Endodermal cell (in vitro differentiated cells): ENCODE measurements around the gene EPC2. TPM values are rescaled to one million over a fixed set of nuclear protein-coding genes. Genes with fewer than 3 reads are reported as not detected.

Source experiments
- DNase-seq: peaks from one replicate; pipeline ENCODE4 v3.0.0-alpha.2; 2017
- H3K27ac ChIP-seq: 2 replicates; pipeline ENCODE4 v1.5.1; 2013; ENCODE audit warnings: mild to moderate bottlenecking, low read depth, low read length, moderate library complexity
- H3K27me3 ChIP-seq: 2 replicates; pipeline ENCODE4 v1.6.1; 2013; ENCODE audit warnings: mild to moderate bottlenecking, low read length, moderate library complexity; ENCODE audit not compliant: insufficient read depth, control insufficient read depth, poor library complexity, severe bottlenecking
- H3K36me3 ChIP-seq: 2 replicates; pipeline ENCODE4 v1.7.0; 2013; ENCODE audit warnings: mild to moderate bottlenecking, low read length, moderate library complexity; ENCODE audit not compliant: control insufficient read depth, insufficient read depth
- H3K4me1 ChIP-seq: one replicate; pipeline ENCODE4 v1.7.0; 2013; ENCODE audit warnings: low read length; ENCODE audit not compliant: control insufficient read depth, insufficient read depth
- H3K4me3 ChIP-seq: 2 replicates; pipeline ENCODE4 v1.5.1; 2013; ENCODE audit warnings: mild to moderate bottlenecking, low read length, moderate library complexity
- H3K9ac ChIP-seq: 2 replicates; pipeline ENCODE4 v1.6.1; 2013; ENCODE audit warnings: mild to moderate bottlenecking, low read length, moderate library complexity; ENCODE audit not compliant: poor library complexity, severe bottlenecking; ENCODE audit errors: extremely low read depth
- H3K9me3 ChIP-seq: 2 replicates; pipeline ENCODE4 v1.6.1; 2013; ENCODE audit warnings: mild to moderate bottlenecking, low read length, moderate library complexity; ENCODE audit not compliant: control insufficient read depth
- H3K27ac Mint-ChIP-seq: 2 replicates; pipeline ENCODE4 v1.8.0; 2020; ENCODE audit warnings: mixed read lengths
- H3K27me3 Mint-ChIP-seq: 2 replicates; pipeline ENCODE4 v1.8.0; 2021; ENCODE audit warnings: mild to moderate bottlenecking, mixed read lengths; ENCODE audit not compliant: insufficient read depth
- H3K36me3 Mint-ChIP-seq: 2 replicates; pipeline ENCODE4 v1.8.0; 2020; ENCODE audit warnings: low read depth, mixed read lengths
- H3K4me1 Mint-ChIP-seq: 2 replicates; pipeline ENCODE4 v1.8.0; 2020; ENCODE audit warnings: mixed read lengths
- H3K4me3 Mint-ChIP-seq: 2 replicates; pipeline ENCODE4 v1.8.0; 2020; ENCODE audit warnings: mild to moderate bottlenecking, moderate library complexity, mixed read lengths
- H3K9me3 Mint-ChIP-seq: 2 replicates; pipeline ENCODE4 v1.8.0; 2020; ENCODE audit warnings: mild to moderate bottlenecking, mixed read lengths
- WGBS, 2 experiments: methylation state at CpG; one replicate each; pipeline versions ENCODE4 v1.1.5 to v1.1.7; 2013; ENCODE audit warnings: missing lambda C conversion rate in 2 of 2, mixed read lengths in 1 of 2; ENCODE audit not compliant: insufficient coverage in 1 of 2, insufficient read length in 1 of 2; 5-methylcytosine and 5-hydroxymethylcytosine counted together
- total RNA-seq, 2 donors: library from RNA; stranded (reverse); fragmentation: NEBNext Ultra II Directional in 1 of 2; extraction: Animal tissue kit (Norgen Biotek cat#: 25700) in 1 of 2; gene quantifications; 2 replicates in 1 of 2; 3 replicates in 1 of 2; pipeline ENCODE4 v1.2.1, GENCODE V29; 2021
- TF ChIP-seq, protein P1 (sequence below): fragments of 200-600 bp; sonication (generic); conservative IDR thresholded peaks from 2 replicates; pipeline ENCODE4 v1.5.0; 2021; ENCODE audit warnings: antibody characterized with exemption, mild to moderate bottlenecking

EPC2 gene
- total RNA-seq, 2 donors from 2014 or later = 23.0 to 32.0 TPM

GRCh38 chr2:148623086-148623485, 21.5 kb upstream of the EPC2 start:
- Histone ChIP-seq H3K36me3 (no peaks in the 10 kb centered on the region), H3K4me1 (no peaks in the 10 kb centered on the region), H3K27ac (no peak overlapping the region), H3K4me3 (no peak overlapping the region), H3K9me3 (no peaks in the 10 kb centered on the region), H3K27me3 (no peaks in the 10 kb centered on the region), H3K9ac (no peak overlapping the region)
- H3K9me3 Mint-ChIP-seq = no peaks in the 10 kb centered on the region
- no peaks in the 10 kb centered on the region for H3K4me1 Mint-ChIP-seq
- H3K36me3 Mint-ChIP-seq = no peaks in the 10 kb centered on the region
- peaks cover 6% of the 10 kb centered on the region for H3K27me3 Mint-ChIP-seq
- no peak overlapping the region for H3K4me3 Mint-ChIP-seq
- no peak for DNase-seq
- TF ChIP-seq, protein P1, sequence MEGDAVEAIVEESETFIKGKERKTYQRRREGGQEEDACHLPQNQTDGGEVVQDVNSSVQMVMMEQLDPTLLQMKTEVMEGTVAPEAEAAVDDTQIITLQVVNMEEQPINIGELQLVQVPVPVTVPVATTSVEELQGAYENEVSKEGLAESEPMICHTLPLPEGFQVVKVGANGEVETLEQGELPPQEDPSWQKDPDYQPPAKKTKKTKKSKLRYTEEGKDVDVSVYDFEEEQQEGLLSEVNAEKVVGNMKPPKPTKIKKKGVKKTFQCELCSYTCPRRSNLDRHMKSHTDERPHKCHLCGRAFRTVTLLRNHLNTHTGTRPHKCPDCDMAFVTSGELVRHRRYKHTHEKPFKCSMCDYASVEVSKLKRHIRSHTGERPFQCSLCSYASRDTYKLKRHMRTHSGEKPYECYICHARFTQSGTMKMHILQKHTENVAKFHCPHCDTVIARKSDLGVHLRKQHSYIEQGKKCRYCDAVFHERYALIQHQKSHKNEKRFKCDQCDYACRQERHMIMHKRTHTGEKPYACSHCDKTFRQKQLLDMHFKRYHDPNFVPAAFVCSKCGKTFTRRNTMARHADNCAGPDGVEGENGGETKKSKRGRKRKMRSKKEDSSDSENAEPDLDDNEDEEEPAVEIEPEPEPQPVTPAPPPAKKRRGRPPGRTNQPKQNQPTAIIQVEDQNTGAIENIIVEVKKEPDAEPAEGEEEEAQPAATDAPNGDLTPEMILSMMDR = no peak
- no peak overlapping the region for H3K27ac Mint-ChIP-seq

- H3K27ac Mint-ChIP-seq = no peak overlapping the region
Measured at GRCh38 chr2:148627224-148627623, 17.3 kb upstream of the EPC2 start.

GRCh38 chr2:148634749-148635148, 9.8 kb upstream of the EPC2 start:
- Histone ChIP-seq H3K27me3 (no peaks in the 10 kb centered on the region), H3K9ac (no peak overlapping the region), H3K4me3 (no peak overlapping the region), H3K27ac (no peak overlapping the region), H3K4me1 (no peaks in the 10 kb centered on the region), H3K9me3 (no peaks in the 10 kb centered on the region), H3K36me3 (no peaks in the 10 kb centered on the region)
- no peak overlapping the region for H3K4me3 Mint-ChIP-seq
- no peaks in the 10 kb centered on the region for H3K9me3 Mint-ChIP-seq
- TF ChIP-seq, protein P1 = no peak
- 64 to 88% methylated on average over 2 of the region's 2 CpGs for WGBS, 2 experiments
- no peak overlapping the region for H3K27ac Mint-ChIP-seq
- no peaks in the 10 kb centered on the region for H3K4me1 Mint-ChIP-seq
- no peaks in the 10 kb centered on the region for H3K27me3 Mint-ChIP-seq
- no peak for DNase-seq
- H3K36me3 Mint-ChIP-seq = no peaks in the 10 kb centered on the region

More at GRCh38 chr2:148627224-148627623, 17.3 kb upstream of the EPC2 start:
- Mint-ChIP-seq H3K27me3 (peaks cover 6% of the 10 kb centered on the region), H3K36me3 (no peaks in the 10 kb centered on the region), H3K9me3 (no peaks in the 10 kb centered on the region), H3K4me1 (no peaks in the 10 kb centered on the region), H3K4me3 (no peak overlapping the region)
- DNase-seq = no peak
- Histone ChIP-seq H3K36me3 (no peaks in the 10 kb centered on the region), H3K27ac (no peak overlapping the region), H3K4me3 (no peak overlapping the region), H3K9me3 (no peaks in the 10 kb centered on the region), H3K4me1 (no peaks in the 10 kb centered on the region), H3K27me3 (no peaks in the 10 kb centered on the region), H3K9ac (no peak overlapping the region)
- TF ChIP-seq, protein P1 = no peak
